DND-41 (cell line): ENCODE data around the gene ZNF488.

Experiments used
- ATAC-seq: fragments of 200-7000 bp; cut with Tn5 transposase; 3 replicates; pipeline ENCODE4 v1.9.1; 2021; ENCODE audit warnings: low read depth; ENCODE audit not compliant: insufficient read depth
- DNase-seq: peaks from one replicate; pipeline ENCODE4 v3.0.0-alpha.2; 2020
- H2AFZ ChIP-seq: 2 replicates; pipeline ENCODE4 v1.6.0; 2012; ENCODE audit warnings: low read depth, low read length
- H3K27ac ChIP-seq: 2 replicates; pipeline ENCODE4 v1.5.1; 2012; ENCODE audit warnings: low read length, inconsistent platforms
- H3K27me3 ChIP-seq: fragments of 200-600 bp; sonication (generic); 2 replicates; pipeline ENCODE4 v1.6.0; 2012; ENCODE audit warnings: low read length, mild to moderate bottlenecking, inconsistent platforms; ENCODE audit not compliant: insufficient read depth, poor library complexity
- H3K36me3 ChIP-seq: 2 replicates; pipeline ENCODE4 v1.5.1; 2012; ENCODE audit warnings: low read length, inconsistent platforms; ENCODE audit not compliant: insufficient read depth
- H3K4me1 ChIP-seq: 2 replicates; pipeline ENCODE4 v1.5.1; 2012; ENCODE audit warnings: mild to moderate bottlenecking, low read length; ENCODE audit not compliant: insufficient read depth
- H3K4me2 ChIP-seq: 2 replicates; pipeline ENCODE4 v1.6.0; 2012; ENCODE audit warnings: mild to moderate bottlenecking, moderate library complexity, low read length, inconsistent platforms; ENCODE audit not compliant: insufficient read depth
- H3K4me3 ChIP-seq, 2 experiments: fragments of 200-600 bp in 1 of 2; shearing (Covaris generic) in 1 of 2; 2 replicates each; pipeline ENCODE4 v1.5.1; 2012 to 2016; ENCODE audit warnings: inconsistent platforms in 2 of 2, low read length in 2 of 2, mild to moderate bottlenecking in 2 of 2, low read depth in 1 of 2, moderate library complexity in 1 of 2
- H3K79me2 ChIP-seq: 2 replicates; pipeline ENCODE4 v1.6.0; 2012; ENCODE audit warnings: low read length, inconsistent platforms; ENCODE audit not compliant: insufficient read depth
- H3K9ac ChIP-seq: 2 replicates; pipeline ENCODE4 v1.6.0; 2012; ENCODE audit warnings: low read depth, mild to moderate bottlenecking, inconsistent platforms, low read length, moderate library complexity
- H3K9me3 ChIP-seq: 2 replicates; pipeline ENCODE4 v1.5.1; 2012; ENCODE audit warnings: low read length, moderate library complexity, mild to moderate bottlenecking, inconsistent platforms; ENCODE audit not compliant: insufficient read depth, severe bottlenecking
- H4K20me1 ChIP-seq: 2 replicates; pipeline ENCODE4 v1.6.0; 2012; ENCODE audit warnings: low read length; ENCODE audit not compliant: insufficient read depth
- CTCF ChIP-seq: IDR thresholded peaks from 2 replicates; pipeline ENCODE4 v1.5.1; 2012; ENCODE audit warnings: borderline replicate concordance, low read length, moderate library complexity, mild to moderate bottlenecking; ENCODE audit not compliant: poor library complexity, severe bottlenecking; ENCODE audit errors: extremely low read depth
- EZH2 ChIP-seq: IDR thresholded peaks from 3 replicates; pipeline ENCODE4 v1.6.1; 2012; ENCODE audit warnings: borderline replicate concordance, low read depth, mild to moderate bottlenecking, moderate library complexity, low read length, inconsistent platforms; ENCODE audit not compliant: severe bottlenecking

Gene ZNF488

GRCh38 chr10:47350671-47351640 lies 33.1 kb downstream of the ZNF488 start:
- no peak for TF ChIP-seq EZH2
- TF ChIP-seq CTCF = no peak
- DNase-seq = no peak
- Histone ChIP-seq H3K27me3 (peaks cover 14% of the 10 kb centered on the region), H3K4me2 (no peak overlapping the region), H4K20me1 (0 out of 2 replicates have a peak, but pooled peaks cover 4% of the 10 kb centered on the region), H2AFZ (no peak overlapping the region), H3K9me3 (no peaks in the 10 kb centered on the region), H3K4me3 (no peak overlapping the region), H3K36me3 (no peaks in the 10 kb centered on the region), H3K27ac (no peak overlapping the region), H3K9ac (no peak overlapping the region), H3K4me1 (no peaks in the 10 kb centered on the region), H3K79me2 (no peaks in the 10 kb centered on the region)
- no peak for ATAC-seq

DNA sequence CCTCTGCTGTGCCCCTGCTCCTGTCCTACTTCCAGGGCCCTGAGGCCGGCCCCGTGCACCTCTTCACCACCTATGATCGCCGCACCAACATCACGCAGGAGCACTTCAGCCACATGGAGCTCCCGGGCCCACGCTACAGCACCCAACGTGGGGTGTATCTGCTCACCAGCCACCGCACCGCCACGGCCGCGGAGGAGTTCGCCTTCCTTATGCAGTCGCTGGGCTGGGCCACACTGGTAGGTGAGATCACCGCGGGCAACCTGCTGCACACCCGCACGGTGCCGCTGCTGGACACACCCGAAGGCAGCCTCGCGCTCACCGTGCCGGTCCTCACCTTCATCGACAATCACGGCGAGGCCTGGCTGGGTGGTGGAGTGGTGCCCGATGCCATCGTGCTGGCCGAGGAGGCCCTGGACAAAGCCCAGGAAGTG lies 34.1 kb downstream of the ZNF488 start:
- DNase-seq (no peak), ATAC-seq (no peak)
- Histone ChIP-seq H3K9me3 (no peaks in the 10 kb centered on the region), H3K4me2 (no peak overlapping the region), H3K9ac (no peak overlapping the region), H3K4me3 (no peak overlapping the region), H3K36me3 (no peaks in the 10 kb centered on the region), H3K27me3 (peaks cover 16% of the 10 kb centered on the region), H3K4me1 (no peaks in the 10 kb centered on the region), H3K79me2 (no peaks in the 10 kb centered on the region), H3K27ac (no peak overlapping the region), H4K20me1 (0 out of 2 replicates have a peak, but pooled peaks cover 4% of the 10 kb centered on the region), H2AFZ (no peak overlapping the region)
- no peak for TF ChIP-seq EZH2
- no peak for TF ChIP-seq CTCF

DNA sequence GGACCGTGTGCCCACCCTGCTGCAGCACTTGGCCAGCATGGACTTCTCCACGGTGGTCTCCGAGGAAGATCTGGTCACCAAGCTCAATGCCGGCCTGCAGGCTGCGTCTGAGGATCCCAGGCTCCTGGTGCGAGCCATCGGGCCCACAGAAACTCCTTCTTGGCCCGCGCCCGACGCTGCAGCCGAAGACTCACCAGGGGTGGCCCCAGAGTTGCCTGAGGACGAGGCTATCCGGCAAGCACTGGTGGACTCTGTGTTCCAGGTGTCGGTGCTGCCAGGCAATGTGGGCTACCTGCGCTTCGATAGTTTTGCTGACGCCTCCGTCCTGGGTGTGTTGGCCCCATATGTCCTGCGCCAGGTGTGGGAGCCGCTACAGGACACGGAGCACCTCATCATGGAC lies 34.6 kb downstream of the ZNF488 start:
- H3K9me3 ChIP-seq = no peaks in the 10 kb centered on the region
- 0 out of 2 replicates have a peak, but pooled peaks cover 4% of the 10 kb centered on the region for H4K20me1 ChIP-seq
- DNase-seq = no peak
- no peak overlapping the region for H3K4me3 ChIP-seq
- H3K4me2 ChIP-seq = no peak overlapping the region
- no peak overlapping the region for H3K27ac ChIP-seq
- no peak for ATAC-seq
- no peak overlapping the region for H2AFZ ChIP-seq
- H3K4me1 ChIP-seq = no peaks in the 10 kb centered on the region
- H3K36me3 ChIP-seq = no peaks in the 10 kb centered on the region
- H3K27me3 ChIP-seq = peaks cover 19% of the 10 kb centered on the region
- H3K9ac ChIP-seq = no peak overlapping the region
- no peaks in the 10 kb centered on the region for H3K79me2 ChIP-seq
- no peak for TF ChIP-seq EZH2

DNA sequence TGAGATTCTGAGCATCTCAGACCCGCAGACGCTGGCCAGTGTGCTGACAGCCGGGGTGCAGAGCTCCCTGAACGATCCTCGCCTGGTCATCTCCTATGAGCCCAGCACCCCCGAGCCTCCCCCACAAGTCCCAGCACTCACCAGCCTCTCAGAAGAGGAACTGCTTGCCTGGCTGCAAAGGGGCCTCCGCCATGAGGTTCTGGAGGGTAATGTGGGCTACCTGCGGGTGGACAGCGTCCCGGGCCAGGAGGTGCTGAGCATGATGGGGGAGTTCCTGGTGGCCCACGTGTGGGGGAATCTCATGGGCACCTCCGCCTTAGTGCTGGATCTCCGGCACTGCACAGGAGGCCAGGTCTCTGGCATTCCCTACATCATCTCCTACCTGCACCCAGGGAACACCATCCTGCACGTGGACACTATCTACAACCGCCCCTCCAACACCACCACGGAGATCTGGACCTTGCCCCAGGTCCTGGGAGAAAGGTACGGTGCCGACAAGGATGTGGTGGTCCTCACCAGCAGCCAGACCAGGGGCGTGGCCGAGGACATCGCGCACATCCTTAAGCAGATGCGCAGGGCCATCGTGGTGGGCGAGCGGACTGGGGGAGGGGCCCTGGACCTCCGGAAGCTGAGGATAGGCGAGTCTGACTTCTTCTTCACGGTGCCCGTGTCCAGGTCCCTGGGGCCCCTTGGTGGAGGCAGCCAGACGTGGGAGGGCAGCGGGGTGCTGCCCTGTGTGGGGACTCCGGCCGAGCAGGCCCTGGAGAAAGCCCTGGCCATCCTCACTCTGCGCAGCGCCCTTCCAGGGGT lies 35.2 kb downstream of the ZNF488 start:
- ATAC-seq = no peak
- Histone ChIP-seq H3K9ac (no peak overlapping the region), H3K36me3 (no peaks in the 10 kb centered on the region), H3K9me3 (no peaks in the 10 kb centered on the region), H2AFZ (no peak overlapping the region), H3K27me3 (peaks cover 18% of the 10 kb centered on the region), H4K20me1 (0 out of 2 replicates have a peak, but pooled peaks cover 4% of the 10 kb centered on the region), H3K27ac (no peak overlapping the region), H3K4me1 (no peaks in the 10 kb centered on the region), H3K4me2 (no peak overlapping the region), H3K4me3 (no peak overlapping the region), H3K79me2 (no peaks in the 10 kb centered on the region)
- no peak for DNase-seq
- TF ChIP-seq EZH2 (no peak), CTCF (no peak)
